DND-41 (cell line): Measurements from ENCODE around the gene SIL1.

Source experiments
- CTCF ChIP-seq: IDR thresholded peaks from 2 replicates; pipeline ENCODE4 v1.5.1; 2012; ENCODE audit warnings: borderline replicate concordance, low read length, moderate library complexity, mild to moderate bottlenecking; ENCODE audit not compliant: poor library complexity, severe bottlenecking; ENCODE audit errors: extremely low read depth
- EZH2 ChIP-seq: IDR thresholded peaks from 3 replicates; pipeline ENCODE4 v1.6.1; 2012; ENCODE audit warnings: borderline replicate concordance, low read depth, mild to moderate bottlenecking, moderate library complexity, low read length, inconsistent platforms; ENCODE audit not compliant: severe bottlenecking

- no peak for TF ChIP-seq CTCF
- TF ChIP-seq EZH2: no peak
Observed at GRCh38 chr5:139171779-139172404, 26.3 kb downstream of the SIL1 start.
